Heart left ventricle (tissue), 13 donors: ENCODE results near the gene VPS37C.

Source experiments
- CTCF ChIP-seq, 12 donors: fragments of 200-600 bp; sonication (generic) in 4 of 12; IDR thresholded peaks; one replicate each; pipeline versions ENCODE4 v1.5.0 to v1.8.0; 2018 to 2022; ENCODE audit warnings: antibody characterized with exemption in 12 of 12, mild to moderate bottlenecking in 5 of 12
- POLR2A ChIP-seq, 2 donors: fragments of 450-650 bp; IDR thresholded peaks; one replicate each; pipeline ENCODE4 v1.6.1; 2017; ENCODE audit warnings: antibody characterized with exemption in 2 of 2, mild to moderate bottlenecking in 2 of 2, moderate library complexity in 2 of 2
- donor health status: ischemic (EF 13 %, LVEDD 7.1; RV severe dilation, severe dysfunction).
- donor health status: DM: no; HTN: yes; CAD: no.
- donor health status: DM: no; HTN: no; CAD: no.
- donor health status: ischemic (EF 25% LVEDD 6.9; RV normal size, moderate dysfunction).
- donor health status: ischemic (EF 25% LVEDD 5.7; RV mildly dilated, moderate dysfunction).
- donor health status: ischemic (EF 35%, LVEDD 5.7; RV mildly dilated, moderate dysfunction).
- donor health status: nonischemic (EF 11% LVEDD 7.7; RV severe dilation, severe dysfunction).
- donor health status: DM: yes; HTN: yes; CAD: no.
- donor health status: PGD.
- donor health status: ischemic (EF 29% LVEDD 5.4; RV normal size, mild dysfunction).
- donor health status: nonischemic (EF 23%, LVEDD 6.1; RV moderate dilation, normal function).

- TF ChIP-seq POLR2A (IDR thresholded peaks at IDR 0.05), result no peak
- no peak for TF ChIP-seq CTCF (IDR thresholded peaks at IDR 0.05)
Observed at GRCh38 chr11:61142424-61142823, 18.8 kb downstream of the VPS37C start.
